Measurements from ENCODE around the gene LAMA4. TPM values are rescaled to one million over a fixed set of nuclear protein-coding genes. Genes with fewer than 3 reads are reported as not detected.

The LAMA4 gene
- total RNA-seq, 2 experiments from 2014 or later: not detected

DNA sequence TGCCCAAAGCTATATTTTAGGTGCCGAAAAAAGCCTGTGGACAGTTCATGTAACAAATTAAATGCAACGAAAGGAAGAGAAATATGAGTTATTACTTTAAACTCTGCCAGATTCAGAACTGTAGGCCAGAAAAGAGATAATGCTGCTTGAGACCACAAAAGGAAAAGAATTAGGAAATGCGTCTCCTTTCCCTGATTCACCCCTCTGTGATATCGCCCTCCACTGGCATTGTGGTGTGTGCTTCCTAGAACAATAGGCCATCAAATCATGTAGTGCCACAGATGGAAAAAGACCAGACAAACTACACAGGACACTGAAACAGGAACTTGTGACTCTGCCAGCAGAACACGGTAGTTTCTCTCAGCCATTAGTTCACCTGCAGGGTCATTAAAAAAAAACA, 14.7 kb upstream of the LAMA4 start:
- no peak for ATAC-seq
- Mint-ChIP-seq H3K27ac (no peak overlapping the region), H3K27me3 (peaks cover 54% of the 10 kb centered on the region), H3K4me1 (no peaks in the 10 kb centered on the region), H3K4me3 (no peak overlapping the region), H3K9me3 (ENCODE audit: low read depth) (no peaks in the 10 kb centered on the region), H3K36me3 (no peaks in the 10 kb centered on the region)
- CTCF ChIA-PET: interaction anchor here (1.0 to 1.4 kb wide), 3 partner anchors 20 to 88 kb away, joined by 3 to 4 read pairs (median 3); no protein-coding TSS in a partner anchor
- no peak for DNase-seq

- no peak for ATAC-seq
- H3K36me3 Mint-ChIP-seq: no peaks in the 10 kb centered on the region
Observed at GRCh38 chr6:112268654-112269053, 14.3 kb upstream of the LAMA4 start.

GRCh38 chr6:112268019-112268418, 13.7 kb upstream of the LAMA4 start:
- Mint-ChIP-seq H3K27ac (no peak overlapping the region), H3K4me1 (no peaks in the 10 kb centered on the region), H3K36me3 (no peaks in the 10 kb centered on the region), H3K27me3 (peaks cover 52% of the 10 kb centered on the region), H3K4me3 (no peak overlapping the region), H3K9me3 (ENCODE audit: low read depth) (no peaks in the 10 kb centered on the region)
- no peak for DNase-seq
- CTCF ChIA-PET: interaction anchor here (1.2 to 1.3 kb wide), 2 partner anchors 14 to 43 kb away, joined by 3 read pairs; partner anchors contain the start of gene LAMA4
- ATAC-seq: no peak

More at GRCh38 chr6:112268654-112269053, 14.3 kb upstream of the LAMA4 start:
- Mint-ChIP-seq H3K27me3 (peaks cover 51% of the 10 kb centered on the region), H3K27ac (no peak overlapping the region), H3K9me3 (ENCODE audit: low read depth) (no peaks in the 10 kb centered on the region), H3K4me1 (no peaks in the 10 kb centered on the region), H3K4me3 (no peak overlapping the region)
- no peak for DNase-seq
- CTCF ChIA-PET: interaction anchor here (1.2 to 1.4 kb wide), 3 partner anchors 14 to 88 kb away, joined by 3 to 4 read pairs (median 3); partner anchors contain the start of gene LAMA4

DNA sequence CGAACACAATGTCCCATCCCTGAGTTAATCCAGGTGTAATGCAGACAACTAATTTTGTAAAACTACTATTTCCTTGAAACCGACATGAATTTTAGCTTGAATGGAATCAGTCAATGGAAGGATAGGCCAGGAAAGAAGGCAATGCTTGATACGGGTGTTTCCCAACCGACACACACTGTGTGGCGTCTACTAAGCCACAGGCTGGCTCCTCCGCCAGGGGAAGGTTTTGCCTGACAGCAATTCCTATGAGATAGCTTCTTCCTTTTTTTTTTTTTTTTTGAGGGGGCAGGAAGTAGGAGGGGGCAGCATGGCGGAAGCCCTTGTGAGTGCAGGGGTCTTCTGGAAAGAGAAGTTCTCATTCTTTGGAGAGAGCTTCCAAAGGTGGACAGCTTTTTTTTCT, 12.0 kb upstream of the LAMA4 start:
- DNase-seq (no peak), ATAC-seq (no peak)
- H3K9me3 Mint-ChIP-seq (ENCODE audit: low read depth): no peaks in the 10 kb centered on the region
- no peaks in the 10 kb centered on the region for H3K36me3 Mint-ChIP-seq
- H3K4me1 Mint-ChIP-seq: no peaks in the 10 kb centered on the region
- H3K27me3 Mint-ChIP-seq: peaks cover 46% of the 10 kb centered on the region
- H3K27ac Mint-ChIP-seq: no peak overlapping the region
- no peak overlapping the region for H3K4me3 Mint-ChIP-seq
- CTCF ChIA-PET: interaction anchor here (1.0 kb wide), 1 partner anchor 19 kb away, joined by 3 read pairs; no protein-coding TSS in a partner anchor

DNA sequence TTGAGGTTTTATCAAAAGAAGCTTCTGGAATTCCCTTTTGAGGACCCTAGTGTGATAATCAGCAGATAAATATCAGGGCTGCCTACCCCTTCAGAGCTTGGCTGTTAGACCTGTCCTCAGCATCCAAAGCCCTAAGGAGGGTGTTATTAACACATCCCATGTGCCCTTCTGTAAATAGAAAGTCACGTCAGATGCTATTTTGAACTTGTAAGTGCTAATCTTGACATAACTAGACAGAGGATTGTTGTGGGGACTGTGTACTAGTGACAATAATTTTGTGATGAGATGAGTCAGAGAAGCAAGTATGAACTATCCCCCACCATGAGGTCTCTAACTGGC, 4.9 kb upstream of the LAMA4 start:
- H3K36me3 Mint-ChIP-seq: peaks cover 1% of the 10 kb centered on the region
- no peak overlapping the region for H3K4me3 Mint-ChIP-seq
- ATAC-seq: no peak
- no peak for DNase-seq
- CTCF ChIA-PET: no interaction called here
- no peaks in the 10 kb centered on the region for H3K9me3 Mint-ChIP-seq (ENCODE audit: low read depth)
- H3K27me3 Mint-ChIP-seq: peaks cover 55% of the 10 kb centered on the region
- peaks cover 2% of the 10 kb centered on the region for H3K4me1 Mint-ChIP-seq
- no peak overlapping the region for H3K27ac Mint-ChIP-seq

DNA sequence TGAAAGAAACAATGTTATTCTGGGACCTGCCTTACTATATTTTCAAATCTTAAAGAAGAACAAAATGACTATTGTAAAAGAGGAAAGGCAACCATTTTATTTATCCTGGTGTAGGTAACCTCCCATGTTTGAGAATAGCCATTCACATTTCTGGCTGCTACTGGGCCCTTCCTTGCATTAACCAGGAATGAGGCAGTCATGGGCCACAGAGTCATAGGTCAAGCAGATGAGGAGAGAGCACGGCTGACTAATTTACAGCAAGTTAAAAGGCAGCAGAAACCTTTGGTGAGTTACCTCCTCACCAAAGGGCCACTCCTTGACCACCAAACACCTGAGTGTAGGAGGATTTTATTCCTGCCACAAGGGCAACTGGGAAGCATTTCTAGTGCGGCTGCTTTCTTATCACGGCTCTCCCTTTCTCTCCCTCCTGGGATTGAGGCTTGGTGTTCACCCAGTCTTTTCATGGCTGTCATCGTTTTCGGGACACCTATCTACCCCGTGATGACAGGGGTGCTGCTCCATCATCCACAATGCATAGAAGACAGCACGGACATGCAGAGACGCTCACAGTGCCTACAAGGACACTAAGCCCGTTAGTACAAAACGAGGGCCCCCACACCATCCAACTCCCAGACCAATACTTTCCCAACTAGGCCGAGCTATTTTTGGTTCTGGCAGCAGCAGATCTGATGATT, 4.4 kb upstream of the LAMA4 start:
- DNase-seq (no peak), ATAC-seq (no peak)
- Mint-ChIP-seq H3K9me3 (ENCODE audit: low read depth) (no peaks in the 10 kb centered on the region), H3K27me3 (peaks cover 58% of the 10 kb centered on the region), H3K27ac (no peak overlapping the region), H3K4me1 (peaks cover 6% of the 10 kb centered on the region), H3K36me3 (peaks cover 1% of the 10 kb centered on the region), H3K4me3 (no peak overlapping the region)
- CTCF ChIA-PET: no interaction called here

DNA sequence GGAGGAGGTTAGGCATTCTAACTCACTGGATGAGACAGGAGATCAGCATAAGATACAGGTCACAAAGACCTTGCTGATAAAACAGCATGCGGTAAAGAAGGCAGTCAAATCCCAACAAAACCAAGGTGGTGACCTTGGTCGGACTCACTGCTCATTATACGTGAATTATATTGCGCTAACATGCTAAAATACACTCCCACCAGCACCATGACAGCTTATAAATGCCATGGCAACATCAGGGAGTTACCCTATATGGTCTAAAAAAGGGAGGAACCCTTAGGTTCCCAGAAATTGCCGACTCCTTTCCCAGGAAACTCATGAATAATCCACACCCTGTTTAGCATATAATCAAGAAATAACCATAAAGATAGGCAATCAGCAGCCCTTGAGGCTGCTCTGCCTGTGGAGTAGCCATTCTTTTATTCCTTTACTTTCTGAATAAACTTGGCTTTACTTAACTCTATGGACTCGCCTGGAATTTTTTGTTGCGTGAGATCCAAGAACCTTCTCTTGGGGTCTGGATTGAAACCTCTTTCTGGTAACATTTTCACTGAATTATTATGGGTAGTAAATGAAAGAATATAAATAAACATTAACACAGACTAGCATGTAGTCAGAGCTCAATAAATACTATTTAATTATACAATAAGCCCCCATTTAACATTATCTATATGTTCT, 3.0 kb upstream of the LAMA4 start:
- H3K27me3 Mint-ChIP-seq: peaks cover 64% of the 10 kb centered on the region
- no peak overlapping the region for H3K27ac Mint-ChIP-seq
- H3K4me3 Mint-ChIP-seq: no peak overlapping the region
- H3K4me1 Mint-ChIP-seq: peaks cover 12% of the 10 kb centered on the region
- CTCF ChIA-PET: no interaction called here
- peaks cover 1% of the 10 kb centered on the region for H3K36me3 Mint-ChIP-seq
- no peak for DNase-seq
- H3K9me3 Mint-ChIP-seq (ENCODE audit: low read depth): no peaks in the 10 kb centered on the region
- ATAC-seq: no peak

DNA sequence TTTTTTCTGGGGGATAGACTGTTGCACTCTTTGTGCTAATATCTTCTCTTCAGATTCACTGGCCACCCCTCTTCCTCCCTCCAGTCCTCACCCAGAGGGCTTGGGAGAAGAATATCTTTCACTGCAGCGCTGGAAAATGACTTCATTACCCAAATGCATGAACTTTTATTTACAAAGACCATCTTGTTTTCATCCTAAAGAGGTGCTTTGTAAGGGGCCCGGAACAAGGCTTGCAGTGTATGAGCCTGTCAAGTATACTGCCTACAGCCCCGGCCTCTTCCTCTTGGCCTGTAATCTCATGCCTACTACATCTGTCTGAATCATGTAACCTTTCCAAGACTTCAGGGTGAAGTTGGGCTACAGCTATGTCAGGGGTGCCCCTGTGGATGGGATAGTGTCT, 554 bp upstream of the LAMA4 start:
- CTCF ChIA-PET: interaction anchor here (1.0 to 1.5 kb wide), 4 partner anchors 13 to 92 kb away, joined by 3 to 6 read pairs (median 4); no protein-coding TSS in a partner anchor
- no peak for DNase-seq
- ATAC-seq: no peak
- no peaks in the 10 kb centered on the region for H3K9me3 Mint-ChIP-seq (ENCODE audit: low read depth)
- H3K4me3 Mint-ChIP-seq: no peak overlapping the region
- no peak overlapping the region for H3K27ac Mint-ChIP-seq
- H3K36me3 Mint-ChIP-seq: peaks cover 1% of the 10 kb centered on the region
- peaks cover 12% of the 10 kb centered on the region for H3K4me1 Mint-ChIP-seq
- H3K27me3 Mint-ChIP-seq: peaks cover 83% of the 10 kb centered on the region

- DNase-seq (no peak), ATAC-seq (peak; percentile 49)
- CTCF ChIA-PET: interaction anchor here (1.2 to 1.8 kb wide), 2 partner anchors 58 to 73 kb away, joined by 4 to 6 read pairs; no protein-coding TSS in a partner anchor
- Mint-ChIP-seq H3K9me3 (ENCODE audit: low read depth) (no peaks in the 10 kb centered on the region), H3K4me1 (peaks cover 12% of the 10 kb centered on the region), H3K27ac (no peak overlapping the region), H3K27me3 (peaks cover 82% of the 10 kb centered on the region), H3K36me3 (peaks cover 1% of the 10 kb centered on the region), H3K4me3 (peak overlapping the region; percentile 61)
Observed at GRCh38 chr6:112253498-112253840, 898 bp downstream of the LAMA4 start.

GRCh38 chr6:112252571-112253497, 1.5 kb downstream of the LAMA4 start:
- no peak for ATAC-seq
- Mint-ChIP-seq H3K4me1 (peaks cover 12% of the 10 kb centered on the region), H3K27ac (no peak overlapping the region), H3K4me3 (peak overlapping the region; percentile 61), H3K9me3 (ENCODE audit: low read depth) (no peaks in the 10 kb centered on the region), H3K27me3 (peaks cover 82% of the 10 kb centered on the region), H3K36me3 (peaks cover 1% of the 10 kb centered on the region)
- DNase-seq: no peak
- CTCF ChIA-PET: interaction anchor here (1.2 to 1.8 kb wide), 2 partner anchors 59 to 73 kb away, joined by 4 to 6 read pairs; no protein-coding TSS in a partner anchor

DNA sequence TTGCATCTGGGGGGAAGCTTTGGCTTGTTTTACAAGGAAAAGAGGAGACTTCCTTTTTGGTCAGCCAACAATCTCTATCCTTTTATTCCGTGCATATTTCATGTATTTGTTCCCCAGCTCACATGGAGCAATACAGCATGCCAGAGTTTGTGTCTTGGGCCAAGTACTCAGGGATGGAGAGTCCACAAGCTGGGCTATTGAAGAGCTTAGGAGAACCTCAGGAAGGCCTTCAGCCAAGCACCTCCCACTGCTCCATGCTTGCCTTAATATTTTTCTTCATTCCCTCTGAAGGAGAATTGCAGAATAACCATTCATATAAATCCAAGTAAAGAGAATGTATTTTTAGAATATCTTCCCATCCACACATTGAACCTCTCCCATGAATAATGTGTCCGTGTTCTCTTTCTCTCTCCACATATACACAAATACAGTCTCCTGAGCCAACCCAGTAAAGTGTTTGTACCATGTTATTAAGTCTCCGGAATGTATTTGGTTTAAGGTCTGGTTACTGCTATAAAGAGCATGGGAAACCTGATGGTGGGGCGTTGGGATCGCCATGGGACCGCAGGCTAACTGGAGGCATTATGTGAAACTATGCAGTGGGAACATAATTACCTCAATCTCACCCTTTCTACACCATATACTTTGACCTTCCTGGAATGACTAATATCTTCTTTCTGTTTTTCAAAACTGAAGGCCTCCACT, 3.0 kb downstream of the LAMA4 start:
- peaks cover 80% of the 10 kb centered on the region for H3K27me3 Mint-ChIP-seq
- DNase-seq (no peak), ATAC-seq (no peak)
- H3K9me3 Mint-ChIP-seq (ENCODE audit: low read depth): no peaks in the 10 kb centered on the region
- H3K4me3 Mint-ChIP-seq: no peak overlapping the region
- H3K4me1 Mint-ChIP-seq: peaks cover 12% of the 10 kb centered on the region
- H3K36me3 Mint-ChIP-seq: peaks cover 1% of the 10 kb centered on the region
- CTCF ChIA-PET: no interaction called here
- H3K27ac Mint-ChIP-seq: no peak overlapping the region

DNA sequence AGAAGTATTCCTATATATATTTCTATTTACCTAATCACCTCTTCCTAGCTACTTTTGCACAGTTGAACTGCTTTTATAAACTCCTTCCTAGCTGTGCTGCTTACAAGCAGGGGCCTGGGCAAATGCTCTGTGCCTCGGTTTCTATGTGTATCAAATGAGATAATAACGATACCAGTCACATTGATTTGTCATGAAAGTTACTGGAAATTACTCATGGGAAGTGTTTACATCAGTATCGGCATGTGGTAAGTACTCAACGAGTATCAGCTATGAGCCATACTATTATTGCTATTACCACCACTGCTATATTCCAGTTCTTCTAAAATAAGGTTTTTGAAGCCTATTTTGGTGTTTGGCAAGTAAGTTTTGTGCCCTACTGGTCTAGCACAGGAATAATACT, 4.9 kb downstream of the LAMA4 start:
- no peak overlapping the region for H3K4me3 Mint-ChIP-seq
- ATAC-seq: no peak
- H3K9me3 Mint-ChIP-seq (ENCODE audit: low read depth): no peaks in the 10 kb centered on the region
- H3K4me1 Mint-ChIP-seq: peaks cover 11% of the 10 kb centered on the region
- CTCF ChIA-PET: interaction anchor here (0.8 to 1.2 kb wide), 2 partner anchors 26 to 69 kb away, joined by 4 to 5 read pairs; no protein-coding TSS in a partner anchor
- DNase-seq: no peak
- H3K27me3 Mint-ChIP-seq: peaks cover 85% of the 10 kb centered on the region
- no peak overlapping the region for H3K27ac Mint-ChIP-seq
- peaks cover under 1% of the 10 kb centered on the region for H3K36me3 Mint-ChIP-seq
